GM04503 (cell line): ENCODE data around the gene PPARD.

Experiments used
- DNase-seq: peaks from one replicate; pipeline ENCODE4 v3.0.0-alpha.2; 2012; ENCODE audit warnings: low read depth

PPARD gene

GRCh38 chr6:35356391-35356790 is 14.0 kb downstream of the PPARD start:
- DNase-seq = no peak

- DNase-seq = no peak
Observed at GRCh38 chr6:35357677-35358076, 15.3 kb downstream of the PPARD start.

- no peak for DNase-seq
Observed at GRCh38 chr6:35358086-35358485, 15.7 kb downstream of the PPARD start.

GRCh38 chr6:35359346-35359743 is 17.0 kb downstream of the PPARD start:
- no peak for DNase-seq

- peak; percentile 61 for DNase-seq
Observed at GRCh38 chr6:35359744-35360348, 17.5 kb downstream of the PPARD start.

GRCh38 chr6:35360349-35361138 is 18.2 kb downstream of the PPARD start:
- DNase-seq = no peak

GRCh38 chr6:35362200-35362599 is 19.8 kb downstream of the PPARD start:
- DNase-seq = no peak

- DNase-seq = no peak
Observed at GRCh38 chr6:35363293-35363750, 21.0 kb downstream of the PPARD start.

- no peak for DNase-seq
Observed at GRCh38 chr6:35365594-35366203, 23.3 kb downstream of the PPARD start.

- no peak for DNase-seq
Observed at GRCh38 chr6:35366204-35366596, 23.8 kb downstream of the PPARD start.

- no peak for DNase-seq
Observed at GRCh38 chr6:35367646-35368037, 25.3 kb downstream of the PPARD start.

- peak; percentile 82 for DNase-seq
Observed at GRCh38 chr6:35368038-35368887, 25.9 kb downstream of the PPARD start.

GRCh38 chr6:35370124-35370741 is 27.9 kb downstream of the PPARD start:
- peak; percentile 93 for DNase-seq

GRCh38 chr6:35370785-35371493 is 28.6 kb downstream of the PPARD start:
- peak; percentile 42 for DNase-seq

GRCh38 chr6:35371494-35372262 is 29.3 kb downstream of the PPARD start:
- no peak for DNase-seq

GRCh38 chr6:35372633-35373032 is 30.3 kb downstream of the PPARD start:
- no peak for DNase-seq

GRCh38 chr6:35376281-35376680 is 33.9 kb downstream of the PPARD start:
- no peak for DNase-seq

GRCh38 chr6:35377002-35377401 is 34.6 kb downstream of the PPARD start:
- DNase-seq = no peak

- no peak for DNase-seq
Observed at GRCh38 chr6:35378261-35378660, 35.9 kb downstream of the PPARD start.

- DNase-seq = no peak
Observed at GRCh38 chr6:35381132-35381531, 38.8 kb downstream of the PPARD start.
